Activated T-cell treated with anti-CD3 and anti-CD28 coated beads, Interleukin-2, amount 50 U/mL, for 4 hours (primary cell): Measurements from ENCODE around the gene SERPINA12. TPM values are rescaled to one million over a fixed set of nuclear protein-coding genes. Genes with fewer than 3 reads are reported as not detected.

Experiments
- ATAC-seq, 2 donors: fragments of 200-7000 bp; cut with Tn5 transposase; one replicate each; pipeline ENCODE4 v1.10.0; 2021
- DNase-seq: peaks from one replicate; pipeline ENCODE4 v3.0.0-alpha.2; 2020
- H3K27me3 Mint-ChIP-seq: one replicate; pipeline ENCODE4 v1.8.0; 2021; ENCODE audit warnings: low read depth, mixed read lengths
- H3K36me3 Mint-ChIP-seq: one replicate; pipeline ENCODE4 v1.8.0; 2022; ENCODE audit warnings: mixed read lengths; ENCODE audit not compliant: insufficient read depth
- H3K4me1 Mint-ChIP-seq: one replicate; pipeline ENCODE4 v1.8.0; 2021; ENCODE audit warnings: low read depth, mixed read lengths
- H3K4me3 Mint-ChIP-seq: one replicate; pipeline ENCODE4 v1.8.0; 2021; ENCODE audit warnings: mild to moderate bottlenecking, moderate library complexity, mixed read lengths
- H3K9me3 Mint-ChIP-seq: one replicate; pipeline ENCODE4 v1.8.0; 2021; ENCODE audit warnings: mixed read lengths
- total RNA-seq, 3 donors: library from RNA; stranded (reverse); gene quantifications; one replicate each; pipeline ENCODE4 v1.2.1, GENCODE V29; 2021

SERPINA12 gene
- total RNA-seq, 3 donors from 2014 or later = not detected

DNA sequence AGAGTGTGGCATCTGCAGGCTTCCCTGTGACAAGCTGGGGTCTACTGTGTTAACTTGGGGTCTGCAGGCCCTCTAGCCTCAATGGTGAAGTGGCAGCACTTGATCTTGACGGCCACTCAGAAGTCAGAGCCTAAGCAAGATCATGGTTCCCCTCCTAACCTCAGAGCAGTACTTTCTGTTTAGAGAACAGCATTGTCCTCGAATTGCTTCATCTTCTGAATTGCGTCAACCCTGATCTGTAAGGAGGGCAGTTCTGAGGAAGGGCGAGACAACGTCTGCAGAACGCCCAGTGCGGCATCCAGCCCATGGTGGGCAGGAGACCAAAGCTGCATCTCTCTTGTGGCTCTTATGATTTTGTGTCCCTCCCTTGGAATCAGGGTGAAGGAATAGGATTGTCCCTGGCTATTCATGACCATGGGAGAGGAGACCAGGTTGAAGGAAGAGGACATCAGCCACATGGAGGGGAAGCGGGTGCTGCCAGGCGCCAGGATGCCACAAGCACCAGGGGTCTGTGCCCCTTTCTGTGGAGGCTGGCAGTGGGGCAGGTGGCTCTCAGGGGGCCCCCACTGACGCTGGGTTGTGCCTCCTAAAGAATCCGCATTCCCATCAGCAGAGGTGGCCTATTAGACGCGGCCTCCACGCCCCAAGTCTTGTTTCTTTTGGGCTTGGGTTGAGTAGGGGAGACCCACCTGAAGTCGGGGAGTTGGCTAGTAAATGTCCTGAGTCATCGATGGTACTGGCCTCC, 35.4 kb downstream of the SERPINA12 start:
- no peak for DNase-seq
- Mint-ChIP-seq H3K27me3 (peaks cover 3% of the 10 kb centered on the region), H3K4me3 (no peak overlapping the region), H3K9me3 (peaks cover 10% of the 10 kb centered on the region), H3K36me3 (no peaks in the 10 kb centered on the region), H3K4me1 (no peaks in the 10 kb centered on the region)
- no peak for ATAC-seq

DNA sequence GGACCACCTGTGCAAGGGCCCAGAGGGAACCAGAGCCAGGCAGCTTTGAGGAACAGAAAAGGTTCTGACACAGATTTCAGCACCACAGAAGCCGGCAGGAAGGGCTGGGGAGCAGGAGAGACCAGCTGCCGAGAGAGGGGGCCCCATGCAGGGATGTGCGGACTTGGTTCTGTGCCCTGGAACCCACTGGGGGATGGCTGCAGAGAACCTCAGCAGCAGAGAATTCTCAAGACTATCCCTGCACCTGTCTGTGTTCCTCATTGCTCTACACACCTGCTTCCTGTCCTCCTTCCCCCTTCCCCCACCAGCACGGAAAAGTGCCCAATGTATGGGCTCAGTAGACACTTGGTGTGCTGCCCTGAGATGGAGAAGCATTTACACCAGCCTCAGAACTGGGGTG, 36.4 kb downstream of the SERPINA12 start:
- Mint-ChIP-seq H3K9me3 (peaks cover 1% of the 10 kb centered on the region), H3K4me1 (no peaks in the 10 kb centered on the region), H3K36me3 (no peaks in the 10 kb centered on the region), H3K27me3 (peaks cover 7% of the 10 kb centered on the region), H3K4me3 (no peak overlapping the region)
- DNase-seq (no peak), ATAC-seq (no peak)

- H3K27me3 Mint-ChIP-seq = peaks cover 12% of the 10 kb centered on the region
- no peak overlapping the region for H3K4me3 Mint-ChIP-seq
- ATAC-seq (no peak), DNase-seq (no peak)
- peaks cover 4% of the 10 kb centered on the region for H3K9me3 Mint-ChIP-seq
- no peaks in the 10 kb centered on the region for H3K36me3 Mint-ChIP-seq
- no peaks in the 10 kb centered on the region for H3K4me1 Mint-ChIP-seq
These were observed 38.2 kb downstream of the SERPINA12 start for GRCh38 chr14:94471045-94471444.

DNA sequence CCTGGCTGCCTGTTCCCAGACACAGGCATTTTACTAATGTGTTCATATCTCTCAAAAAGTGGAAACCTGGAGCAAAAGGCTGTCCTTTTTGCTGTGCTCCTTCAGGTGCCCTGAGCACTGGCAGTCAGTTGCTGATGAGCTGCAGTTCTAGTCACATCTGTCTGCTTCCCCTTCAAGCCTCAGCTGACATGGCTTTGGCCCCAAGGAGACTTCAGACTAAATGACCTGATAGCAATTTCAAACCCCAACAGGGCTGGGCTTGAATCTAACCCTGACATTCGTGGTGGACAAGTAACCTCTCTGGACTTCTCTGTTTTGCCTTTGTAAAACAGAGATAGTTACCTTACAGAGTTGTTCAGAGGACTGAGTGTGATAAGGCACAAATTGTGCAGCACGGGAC, 39.0 kb downstream of the SERPINA12 start:
- H3K27me3 Mint-ChIP-seq = peaks cover 15% of the 10 kb centered on the region
- no peak for ATAC-seq
- no peaks in the 10 kb centered on the region for H3K36me3 Mint-ChIP-seq
- H3K4me3 Mint-ChIP-seq = no peak overlapping the region
- peaks cover 7% of the 10 kb centered on the region for H3K9me3 Mint-ChIP-seq
- H3K4me1 Mint-ChIP-seq = no peaks in the 10 kb centered on the region
- no peak for DNase-seq

- peaks cover 8% of the 10 kb centered on the region for H3K9me3 Mint-ChIP-seq
- no peak for ATAC-seq
- no peaks in the 10 kb centered on the region for H3K4me1 Mint-ChIP-seq
- no peaks in the 10 kb centered on the region for H3K36me3 Mint-ChIP-seq
- no peak for DNase-seq
- H3K27me3 Mint-ChIP-seq = peaks cover 15% of the 10 kb centered on the region
- no peak overlapping the region for H3K4me3 Mint-ChIP-seq
These were observed 40.0 kb downstream of the SERPINA12 start for GRCh38 chr14:94469261-94469660.

- DNase-seq (no peak), ATAC-seq (no peak)
- Mint-ChIP-seq H3K4me1 (no peaks in the 10 kb centered on the region), H3K9me3 (peaks cover 10% of the 10 kb centered on the region), H3K27me3 (peaks cover 20% of the 10 kb centered on the region), H3K4me3 (no peak overlapping the region), H3K36me3 (no peaks in the 10 kb centered on the region)
These were observed 41.3 kb downstream of the SERPINA12 start for GRCh38 chr14:94467728-94468520.

GRCh38 chr14:94466706-94467370, 42.4 kb downstream of the SERPINA12 start:
- Mint-ChIP-seq H3K36me3 (no peaks in the 10 kb centered on the region), H3K4me1 (no peaks in the 10 kb centered on the region), H3K9me3 (peaks cover 10% of the 10 kb centered on the region), H3K4me3 (no peak overlapping the region), H3K27me3 (peaks cover 17% of the 10 kb centered on the region)
- DNase-seq = no peak
- ATAC-seq = no peak

GRCh38 chr14:94465042-94465441, 44.2 kb downstream of the SERPINA12 start:
- Mint-ChIP-seq H3K27me3 (peaks cover 20% of the 10 kb centered on the region), H3K4me1 (no peaks in the 10 kb centered on the region), H3K36me3 (no peaks in the 10 kb centered on the region), H3K9me3 (peaks cover 10% of the 10 kb centered on the region), H3K4me3 (no peak overlapping the region)
- no peak for ATAC-seq
- no peak for DNase-seq

- H3K4me3 Mint-ChIP-seq = no peak overlapping the region
- ATAC-seq (no peak), DNase-seq (no peak)
- H3K36me3 Mint-ChIP-seq = no peaks in the 10 kb centered on the region
- no peaks in the 10 kb centered on the region for H3K4me1 Mint-ChIP-seq
- H3K9me3 Mint-ChIP-seq = peaks cover 10% of the 10 kb centered on the region
- peaks cover 20% of the 10 kb centered on the region for H3K27me3 Mint-ChIP-seq
These were observed 45.0 kb downstream of the SERPINA12 start for GRCh38 chr14:94464290-94464689.

DNA sequence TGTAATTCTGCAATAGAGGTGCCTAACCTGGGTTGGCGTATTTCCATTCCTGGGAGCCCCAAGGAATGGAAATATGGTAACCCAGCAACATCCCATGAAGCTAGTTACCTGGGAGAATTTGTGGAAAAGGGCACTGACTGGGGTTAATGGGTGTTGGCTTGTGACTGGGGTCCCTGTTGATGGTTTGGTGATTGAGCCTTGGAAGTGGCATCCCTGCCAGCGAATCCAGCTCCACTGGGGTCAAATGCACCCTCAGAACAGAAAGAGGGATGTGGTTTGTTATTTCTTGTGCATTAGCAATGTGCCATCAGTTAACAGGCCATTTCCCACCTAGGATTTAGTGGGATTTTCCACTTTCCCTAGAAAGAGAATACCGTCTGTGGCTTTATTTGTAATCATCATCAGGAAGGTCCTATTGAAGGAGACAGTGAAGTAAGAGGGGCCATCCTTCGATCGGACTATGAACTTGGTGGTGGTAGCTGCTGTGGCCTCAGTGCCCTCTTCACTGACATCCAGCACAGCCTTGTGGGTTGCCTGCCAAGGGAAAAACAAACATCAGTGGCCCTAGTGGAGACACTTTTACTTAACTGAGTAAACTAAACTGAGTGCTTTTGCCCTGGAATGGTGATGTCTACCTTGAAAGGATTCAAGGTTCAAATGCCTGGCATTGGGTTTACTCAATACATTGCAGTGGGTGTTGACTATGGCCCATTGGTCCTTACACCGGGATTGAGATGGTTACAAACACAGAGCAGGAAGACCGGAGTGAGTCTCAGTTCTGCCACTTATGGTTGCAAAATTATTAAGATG, 46.3 kb downstream of the SERPINA12 start:
- DNase-seq (no peak), ATAC-seq (no peak)
- Mint-ChIP-seq H3K4me1 (no peaks in the 10 kb centered on the region), H3K9me3 (peaks cover 10% of the 10 kb centered on the region), H3K27me3 (peaks cover 17% of the 10 kb centered on the region), H3K36me3 (no peaks in the 10 kb centered on the region), H3K4me3 (no peak overlapping the region)

DNA sequence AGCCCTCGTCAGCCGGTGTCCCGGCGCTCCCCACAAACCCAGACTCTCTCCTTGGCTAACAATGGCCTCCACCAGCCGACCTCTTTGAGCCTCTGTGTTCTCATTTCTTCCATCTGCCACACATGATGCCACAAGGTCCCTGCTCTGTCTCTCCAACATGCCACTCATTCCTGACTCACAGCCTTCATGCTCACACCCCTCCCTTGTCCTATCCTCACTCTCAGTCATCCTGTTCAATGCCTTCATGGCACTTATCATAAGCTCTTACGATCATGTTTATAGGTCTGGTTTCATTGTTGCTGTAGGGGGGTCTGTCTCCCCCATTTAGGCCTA, 47.1 kb downstream of the SERPINA12 start:
- Mint-ChIP-seq H3K36me3 (no peaks in the 10 kb centered on the region), H3K4me1 (no peaks in the 10 kb centered on the region), H3K27me3 (peaks cover 21% of the 10 kb centered on the region), H3K4me3 (no peak overlapping the region), H3K9me3 (peaks cover 16% of the 10 kb centered on the region)
- ATAC-seq = no peak
- DNase-seq = no peak

DNA sequence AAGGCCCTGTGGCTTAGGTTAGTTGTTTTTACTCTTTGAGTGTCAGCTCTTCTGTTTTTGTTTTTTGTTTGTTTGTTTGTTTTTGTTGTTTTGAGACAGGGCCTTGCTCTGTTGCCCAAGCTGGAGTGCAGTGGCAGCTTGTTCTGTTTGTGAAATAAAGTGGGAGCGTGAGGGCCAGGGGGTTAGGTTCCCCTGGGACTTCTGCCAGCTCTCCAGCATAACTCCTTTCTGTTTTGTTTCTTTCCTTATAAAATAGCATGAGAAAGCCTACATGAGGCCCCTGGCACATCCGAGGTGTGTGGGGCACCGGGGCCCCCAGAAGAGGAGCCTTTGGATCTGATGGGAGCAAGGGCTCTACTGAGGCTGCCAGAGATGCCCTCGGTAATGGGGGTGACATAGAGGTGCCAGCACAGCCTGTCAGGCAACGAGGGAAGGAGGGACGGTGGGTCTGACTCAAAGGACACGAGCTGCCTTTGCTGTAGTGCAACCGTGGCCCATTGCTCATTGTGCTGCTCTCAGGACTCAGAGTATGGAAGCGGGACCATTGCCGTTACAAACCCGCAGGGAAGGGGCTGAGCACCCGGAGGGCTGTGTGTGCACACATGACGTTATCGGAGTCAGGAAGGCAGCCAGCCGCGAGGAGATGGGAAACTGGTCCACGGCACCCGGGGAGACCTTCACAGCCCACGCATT, 47.6 kb downstream of the SERPINA12 start:
- Mint-ChIP-seq H3K4me1 (no peaks in the 10 kb centered on the region), H3K36me3 (no peaks in the 10 kb centered on the region), H3K4me3 (no peak overlapping the region), H3K27me3 (peaks cover 24% of the 10 kb centered on the region), H3K9me3 (peaks cover 18% of the 10 kb centered on the region)
- ATAC-seq (no peak), DNase-seq (no peak)

- Mint-ChIP-seq H3K36me3 (no peaks in the 10 kb centered on the region), H3K4me3 (no peak overlapping the region), H3K4me1 (no peaks in the 10 kb centered on the region), H3K27me3 (peaks cover 19% of the 10 kb centered on the region), H3K9me3 (peaks cover 15% of the 10 kb centered on the region)
- ATAC-seq (no peak), DNase-seq (no peak)
These were observed 48.4 kb downstream of the SERPINA12 start for GRCh38 chr14:94460631-94461416.
